Left cardiac atrium (tissue), 4 donors: ENCODE results near the gene CDKAL1. TPM values are rescaled to one million over a fixed set of nuclear protein-coding genes. Genes with fewer than 3 reads are reported as not detected.
"Not testable (repeated sequence)": the region's sequence is repeated elsewhere in the genome, so short reads cannot be mapped to it uniquely, and the experiment has no call there.

Experiments used
- ATAC-seq, 2 donors: fragments of 200-7000 bp; cut with Tn5 transposase; one replicate each; pipeline ENCODE4 v1.9.1; 2020; ENCODE audit warnings: mild to moderate bottlenecking in 2 of 2, moderate library complexity in 2 of 2
- DNase-seq: peaks from one replicate; pipeline ENCODE4 v3.0.0-alpha.2; 2020
- intact Hi-C, 2 donors: fragments of 100-400 bp; cut with DNase I; formaldehyde crosslinking; loops; one replicate each; pipeline versions ENCODE4 v1.14.1 to v1.15.1; 2022 to 2023
- total RNA-seq, 2 donors: library from RNA; stranded (reverse); fragmentation: NEBNext Ultra II Directional; extraction: Animal tissue kit (Norgen Biotek cat#: 25700); gene quantifications; one replicate each; pipeline ENCODE4 v1.2.1, GENCODE V29; 2021
- donor health status: DM: no; HTN: yes; CAD: no.
- donor health status: DM: no; HTN: yes; CAD: no; lungs with severe emphysema.
- donor health status: DM: yes; HTN: yes; CAD: no.
- donor health status: Dilated cardiomyopathy.

CDKAL1 gene
- total RNA-seq, 2 donors from 2014 or later, result 9.8 to 10.8 TPM

GRCh38 chr6:20623761-20624160 lies 89.5 kb downstream of the CDKAL1 start:
- intact Hi-C loops, result no loop called here
- no peak for ATAC-seq

GRCh38 chr6:20626165-20626564 lies 91.9 kb downstream of the CDKAL1 start:
- no peak for ATAC-seq
- DNase-seq, result no peak
- intact Hi-C loops, result no loop called here

More at GRCh38 chr6:20623761-20624160, 89.5 kb downstream of the CDKAL1 start:
- DNase-seq, result no peak

GRCh38 chr6:20629509-20629908 lies 95.3 kb downstream of the CDKAL1 start:
- DNase-seq (no peak), ATAC-seq (no peak)
- intact Hi-C loops, result no loop called here

- ATAC-seq (no peak), DNase-seq (no peak)
- intact Hi-C loops, result no loop called here
These were observed 95.9 kb downstream of the CDKAL1 start for GRCh38 chr6:20630136-20630535.

GRCh38 chr6:20630617-20631548 lies 96.6 kb downstream of the CDKAL1 start:
- no peak for ATAC-seq
- no peak for DNase-seq
- intact Hi-C loops, result no loop called here

- peak in 1 of 2 donors; percentile 41 for ATAC-seq
- DNase-seq, result no peak
- intact Hi-C loops, result no loop called here
These were observed 97.3 kb downstream of the CDKAL1 start for GRCh38 chr6:20631549-20631924.

- DNase-seq, result no peak
- intact Hi-C loops, result no loop called here
- no peak for ATAC-seq
These were observed 98.4 kb downstream of the CDKAL1 start for GRCh38 chr6:20632696-20633095.

- DNase-seq (no peak), ATAC-seq (no peak)
- intact Hi-C loops, result no loop called here
These were observed 99.5 kb downstream of the CDKAL1 start for GRCh38 chr6:20633566-20634340.

- DNase-seq (no peak), ATAC-seq (no peak)
- intact Hi-C loops, result no loop called here
These were observed 104.9 kb downstream of the CDKAL1 start for GRCh38 chr6:20639161-20639560.

- intact Hi-C loops, result no loop called here
- ATAC-seq, result no peak
- DNase-seq, result no peak
These were observed 105.9 kb downstream of the CDKAL1 start for GRCh38 chr6:20640181-20640580.

- ATAC-seq (no peak), DNase-seq (no peak)
- intact Hi-C loops, result no loop called here
These were observed 108.2 kb downstream of the CDKAL1 start for GRCh38 chr6:20642441-20642840.

GRCh38 chr6:20644667-20645370 lies 110.6 kb downstream of the CDKAL1 start:
- no peak for ATAC-seq
- DNase-seq, result no peak
- intact Hi-C loops, result no loop called here

GRCh38 chr6:20645572-20645971 lies 111.3 kb downstream of the CDKAL1 start:
- DNase-seq, intact Hi-C loops, ATAC-seq: not testable (repeated sequence)

- ATAC-seq (no peak), DNase-seq (no peak)
- intact Hi-C loops, result no loop called here
These were observed 113.3 kb downstream of the CDKAL1 start for GRCh38 chr6:20647585-20647984.

GRCh38 chr6:20649696-20650470 lies 115.6 kb downstream of the CDKAL1 start:
- DNase-seq, intact Hi-C loops, ATAC-seq: not testable (repeated sequence)

- intact Hi-C loops, result no loop called here
- ATAC-seq (no peak), DNase-seq (no peak)
These were observed 118.2 kb downstream of the CDKAL1 start for GRCh38 chr6:20652299-20653084.

- DNase-seq (no peak), ATAC-seq (no peak)
- intact Hi-C loops, result no loop called here
These were observed 118.8 kb downstream of the CDKAL1 start for GRCh38 chr6:20653085-20653479.

GRCh38 chr6:20655317-20655716 lies 121.1 kb downstream of the CDKAL1 start:
- no peak for ATAC-seq
- DNase-seq, result no peak
- intact Hi-C loops, result no loop called here
